GM23338 (cell line): ENCODE data around the gene LSM11. TPM values are rescaled to one million over a fixed set of nuclear protein-coding genes. Genes with fewer than 3 reads are reported as not detected.

ENCODE experiments used
- ATAC-seq: fragments of 200-7000 bp; cut with Tn5 transposase; 3 replicates; pipeline ENCODE4 v1.9.1; 2020
- DNase-seq: peaks from one replicate; pipeline ENCODE4 v3.0.0-alpha.2; 2015; ENCODE audit warnings: low spot score
- H2AFZ ChIP-seq: fragments of 200-600 bp; sonication (generic); 2 replicates; pipeline ENCODE4 v1.8.0; 2016; ENCODE audit warnings: antibody characterized with exemption, mild to moderate bottlenecking, moderate library complexity
- H3F3A ChIP-seq: fragments of 200-600 bp; sonication (generic); replicated peaks from 2 replicates; pipeline ENCODE4 v1.8.0; 2017; ENCODE audit warnings: antibody characterized with exemption, mixed run types, low read depth
- H3K27ac ChIP-seq: fragments of 200-600 bp; sonication (generic); 2 replicates; pipeline ENCODE4 v1.6.1; 2016; ENCODE audit warnings: low read depth
- H3K27me3 ChIP-seq: fragments of 200-600 bp; sonication (generic); 2 replicates; pipeline ENCODE4 v1.8.0; 2016; ENCODE audit warnings: mild to moderate bottlenecking, mixed run types, moderate library complexity; ENCODE audit not compliant: insufficient read depth
- H3K36me3 ChIP-seq: fragments of 200-600 bp; sonication (generic); 2 replicates; pipeline ENCODE4 v1.8.0; 2016; ENCODE audit warnings: mild to moderate bottlenecking; ENCODE audit not compliant: insufficient read depth
- H3K4me1 ChIP-seq: fragments of 200-600 bp; sonication (generic); 2 replicates; pipeline ENCODE4 v1.8.0; 2016; ENCODE audit warnings: mild to moderate bottlenecking, moderate library complexity; ENCODE audit not compliant: insufficient read depth
- H3K4me2 ChIP-seq: fragments of 200-600 bp; sonication (generic); 2 replicates; pipeline ENCODE4 v1.7.1; 2017; ENCODE audit warnings: mixed run types
- H3K4me3 ChIP-seq: fragments of 200-600 bp; sonication (generic); 2 replicates; pipeline ENCODE4 v1.6.1; 2016; ENCODE audit warnings: mixed run types
- H3K79me2 ChIP-seq: fragments of 200-600 bp; sonication (generic); replicated peaks from 2 replicates; pipeline ENCODE4 v1.8.0; 2017; ENCODE audit warnings: mild to moderate bottlenecking; ENCODE audit not compliant: insufficient read depth
- H3K9me2 ChIP-seq: fragments of 200-600 bp; sonication (generic); 2 replicates; pipeline ENCODE4 v1.8.0; 2017; ENCODE audit not compliant: insufficient read depth
- H4K20me1 ChIP-seq: fragments of 200-600 bp; sonication (generic); replicated peaks from 2 replicates; pipeline ENCODE4 v1.8.0; 2017; ENCODE audit warnings: mild to moderate bottlenecking; ENCODE audit not compliant: insufficient read depth
- H3K27ac Mint-ChIP-seq: 2 replicates; pipeline ENCODE4 v1.8.0; 2020; ENCODE audit warnings: inconsistent platforms, mild to moderate bottlenecking, moderate library complexity, mixed read lengths
- H3K27me3 Mint-ChIP-seq: 3 replicates; pipeline ENCODE4 v1.8.0; 2022; ENCODE audit warnings: low read depth, mild to moderate bottlenecking, moderate library complexity, mixed read lengths, inconsistent platforms; ENCODE audit not compliant: insufficient read depth, poor library complexity
- H3K36me3 Mint-ChIP-seq: 3 replicates; pipeline ENCODE4 v1.8.0; 2021; ENCODE audit warnings: low read depth, mild to moderate bottlenecking, inconsistent platforms, moderate library complexity, mixed read lengths
- H3K4me1 Mint-ChIP-seq: 3 replicates; pipeline ENCODE4 v1.8.0; 2020; ENCODE audit warnings: mild to moderate bottlenecking, inconsistent platforms, mixed read lengths
- H3K4me3 Mint-ChIP-seq: 3 replicates; pipeline ENCODE4 v1.8.0; 2021; ENCODE audit warnings: moderate library complexity, mild to moderate bottlenecking, inconsistent platforms, mixed read lengths
- H3K9me3 Mint-ChIP-seq: 3 replicates; pipeline ENCODE4 v1.8.0; 2020; ENCODE audit warnings: moderate library complexity, mild to moderate bottlenecking, inconsistent platforms, mixed read lengths
- CREB1 ChIP-seq: fragments of 250-450 bp; sonication (Bioruptor Pico); IDR thresholded peaks from 2 replicates; pipeline ENCODE4 v1.5.0; 2020; ENCODE audit warnings: low read depth, mild to moderate bottlenecking, moderate library complexity
- JUNB ChIP-seq: IDR thresholded peaks from one replicate; pipeline ENCODE4 v1.6.1; 2016; ENCODE audit warnings: antibody characterized with exemption; ENCODE audit not compliant: unreplicated experiment
- NANOG ChIP-seq: IDR thresholded peaks from 2 replicates; pipeline ENCODE4 v1.6.1; 2016; ENCODE audit warnings: antibody characterized with exemption, borderline replicate concordance
- POLR2AphosphoS5 ChIP-seq: IDR thresholded peaks from 2 replicates; pipeline ENCODE4 v1.6.1; 2016; ENCODE audit warnings: antibody characterized with exemption, low read depth
- STAT1 ChIP-seq: IDR thresholded peaks from one replicate; pipeline ENCODE4 v1.6.1; 2016; ENCODE audit warnings: antibody characterized with exemption; ENCODE audit not compliant: unreplicated experiment
- ZNF114 ChIP-seq: fragments of 250-450 bp; sonication (Bioruptor Pico); IDR thresholded peaks from 2 replicates; pipeline ENCODE4 v1.5.0; 2020; ENCODE audit warnings: mild to moderate bottlenecking, moderate library complexity
- ZNF331 ChIP-seq: fragments of 250-450 bp; sonication (Bioruptor Pico); IDR thresholded peaks from 2 replicates; pipeline ENCODE4 v1.5.0; 2020; ENCODE audit warnings: low read depth, mild to moderate bottlenecking, moderate library complexity
- polyA plus RNA-seq: library from polyadenylated mRNA; unstranded; fragments of >200 nt; fragmentation: Nextera tagmentation; extraction: Ambion mirVana; gene quantifications from 2 replicates; pipeline ENCODE4 v1.2.1, GENCODE V29; 2016
- total RNA-seq: library from RNA; depleted of rRNA; stranded (reverse); fragments of >200 nt; shearing (Covaris generic); gene quantifications from 2 replicates; pipeline ENCODE4 v1.2.3, GENCODE V29; 2014
- TF ChIP-seq, protein P1 (sequence below): IDR thresholded peaks from 2 replicates; pipeline ENCODE4 v1.6.1; 2016; ENCODE audit warnings: antibody characterized with exemption
- TF ChIP-seq, protein P2 (sequence below): fragments of 250-450 bp; sonication (Bioruptor Pico); IDR thresholded peaks from 2 replicates; pipeline ENCODE4 v1.5.0; 2020; ENCODE audit warnings: mild to moderate bottlenecking, moderate library complexity
- TF ChIP-seq, protein P3 (sequence below): IDR thresholded peaks from one replicate; pipeline ENCODE4 v1.6.1; 2018; ENCODE audit warnings: antibody characterized with exemption; ENCODE audit not compliant: unreplicated experiment

Gene LSM11
- total and polyA plus RNA-seq, 2 experiments from 2014 or later = 1.2 to 3.8 TPM

DNA sequence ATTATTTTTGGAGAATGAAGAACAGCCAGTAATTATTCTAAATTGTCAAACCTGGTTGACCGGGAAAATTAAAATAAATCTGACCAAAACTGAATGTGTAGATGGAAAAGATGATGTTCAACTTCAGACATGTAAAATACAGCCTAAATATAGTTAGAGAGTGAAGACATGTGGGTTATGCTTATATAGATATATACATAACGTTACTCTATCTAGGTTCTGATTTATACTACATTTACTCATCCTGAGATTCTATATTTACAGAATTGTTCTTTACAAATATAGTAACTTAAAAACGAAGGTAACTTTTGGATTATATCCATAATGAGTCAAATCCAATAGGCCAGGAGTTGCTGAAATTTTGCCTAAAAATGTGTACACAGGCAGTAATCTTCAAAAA, 33.1 kb upstream of the LSM11 start:
- no peaks in the 10 kb centered on the region for H3K9me3 Mint-ChIP-seq
- no peak for ATAC-seq
- H4K20me1 ChIP-seq = no peaks in the 10 kb centered on the region
- peaks cover 5% of the 10 kb centered on the region for H3K27me3 Mint-ChIP-seq
- H3K36me3 ChIP-seq = no peaks in the 10 kb centered on the region
- no peaks in the 10 kb centered on the region for H3K36me3 Mint-ChIP-seq
- H3K4me1 ChIP-seq = no peaks in the 10 kb centered on the region
- H3K9me2 ChIP-seq = no peaks in the 10 kb centered on the region
- no peaks in the 10 kb centered on the region for H3K4me1 Mint-ChIP-seq
- H3K27ac Mint-ChIP-seq = no peak overlapping the region
- H3K27ac ChIP-seq = no peak overlapping the region
- no peaks in the 10 kb centered on the region for H3K27me3 ChIP-seq
- H3K4me3 Mint-ChIP-seq = no peak overlapping the region
- TF ChIP-seq JUNB = no peak
- TF ChIP-seq, protein P1, sequence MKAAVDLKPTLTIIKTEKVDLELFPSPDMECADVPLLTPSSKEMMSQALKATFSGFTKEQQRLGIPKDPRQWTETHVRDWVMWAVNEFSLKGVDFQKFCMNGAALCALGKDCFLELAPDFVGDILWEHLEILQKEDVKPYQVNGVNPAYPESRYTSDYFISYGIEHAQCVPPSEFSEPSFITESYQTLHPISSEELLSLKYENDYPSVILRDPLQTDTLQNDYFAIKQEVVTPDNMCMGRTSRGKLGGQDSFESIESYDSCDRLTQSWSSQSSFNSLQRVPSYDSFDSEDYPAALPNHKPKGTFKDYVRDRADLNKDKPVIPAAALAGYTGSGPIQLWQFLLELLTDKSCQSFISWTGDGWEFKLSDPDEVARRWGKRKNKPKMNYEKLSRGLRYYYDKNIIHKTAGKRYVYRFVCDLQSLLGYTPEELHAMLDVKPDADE = no peak
- TF ChIP-seq ZNF331 (CRISPR knock-in tag) = no peak
- no peak for TF ChIP-seq STAT1
- no peak for TF ChIP-seq CREB1 (CRISPR knock-in tag)
- H3F3A ChIP-seq = no peaks in the 10 kb centered on the region
- H3K79me2 ChIP-seq = no peaks in the 10 kb centered on the region
- no peak overlapping the region for H2AFZ ChIP-seq
- H3K4me2 ChIP-seq = no peak overlapping the region
- H3K4me3 ChIP-seq = no peak overlapping the region
- DNase-seq = no peak

DNA sequence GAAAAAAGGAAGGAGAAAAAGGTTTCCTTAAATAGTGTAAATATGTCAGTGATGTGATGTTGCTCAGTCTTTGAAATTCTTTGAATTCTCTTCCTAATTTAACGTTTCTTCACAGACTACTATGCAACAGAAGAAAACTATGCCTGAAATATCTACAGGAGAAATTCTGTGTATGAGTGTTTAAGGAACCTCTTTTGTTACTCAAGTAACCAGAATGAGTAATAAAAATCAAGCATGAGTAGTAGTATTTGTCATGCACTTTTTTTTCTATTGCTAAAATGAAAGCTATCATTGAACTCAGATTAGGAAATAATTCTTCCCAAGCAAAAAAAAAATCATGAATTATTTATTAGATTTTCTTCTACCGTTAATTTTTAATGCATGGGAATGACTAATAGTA, 32.6 kb upstream of the LSM11 start:
- no peak overlapping the region for H3K27ac Mint-ChIP-seq
- ATAC-seq = no peak
- no peaks in the 10 kb centered on the region for H3F3A ChIP-seq
- peaks cover 6% of the 10 kb centered on the region for H3K27me3 Mint-ChIP-seq
- no peak overlapping the region for H3K4me2 ChIP-seq
- no peak overlapping the region for H2AFZ ChIP-seq
- no peaks in the 10 kb centered on the region for H3K36me3 ChIP-seq
- H3K27ac ChIP-seq = no peak overlapping the region
- no peaks in the 10 kb centered on the region for H3K27me3 ChIP-seq
- no peaks in the 10 kb centered on the region for H3K36me3 Mint-ChIP-seq
- H3K4me3 Mint-ChIP-seq = no peak overlapping the region
- no peaks in the 10 kb centered on the region for H3K9me3 Mint-ChIP-seq
- H4K20me1 ChIP-seq = no peaks in the 10 kb centered on the region
- H3K4me1 Mint-ChIP-seq = no peaks in the 10 kb centered on the region
- no peak for TF ChIP-seq JUNB
- no peak for TF ChIP-seq CREB1 (CRISPR knock-in tag)
- no peak for TF ChIP-seq ZNF114
- TF ChIP-seq NANOG = no peak
- TF ChIP-seq, protein P2, sequence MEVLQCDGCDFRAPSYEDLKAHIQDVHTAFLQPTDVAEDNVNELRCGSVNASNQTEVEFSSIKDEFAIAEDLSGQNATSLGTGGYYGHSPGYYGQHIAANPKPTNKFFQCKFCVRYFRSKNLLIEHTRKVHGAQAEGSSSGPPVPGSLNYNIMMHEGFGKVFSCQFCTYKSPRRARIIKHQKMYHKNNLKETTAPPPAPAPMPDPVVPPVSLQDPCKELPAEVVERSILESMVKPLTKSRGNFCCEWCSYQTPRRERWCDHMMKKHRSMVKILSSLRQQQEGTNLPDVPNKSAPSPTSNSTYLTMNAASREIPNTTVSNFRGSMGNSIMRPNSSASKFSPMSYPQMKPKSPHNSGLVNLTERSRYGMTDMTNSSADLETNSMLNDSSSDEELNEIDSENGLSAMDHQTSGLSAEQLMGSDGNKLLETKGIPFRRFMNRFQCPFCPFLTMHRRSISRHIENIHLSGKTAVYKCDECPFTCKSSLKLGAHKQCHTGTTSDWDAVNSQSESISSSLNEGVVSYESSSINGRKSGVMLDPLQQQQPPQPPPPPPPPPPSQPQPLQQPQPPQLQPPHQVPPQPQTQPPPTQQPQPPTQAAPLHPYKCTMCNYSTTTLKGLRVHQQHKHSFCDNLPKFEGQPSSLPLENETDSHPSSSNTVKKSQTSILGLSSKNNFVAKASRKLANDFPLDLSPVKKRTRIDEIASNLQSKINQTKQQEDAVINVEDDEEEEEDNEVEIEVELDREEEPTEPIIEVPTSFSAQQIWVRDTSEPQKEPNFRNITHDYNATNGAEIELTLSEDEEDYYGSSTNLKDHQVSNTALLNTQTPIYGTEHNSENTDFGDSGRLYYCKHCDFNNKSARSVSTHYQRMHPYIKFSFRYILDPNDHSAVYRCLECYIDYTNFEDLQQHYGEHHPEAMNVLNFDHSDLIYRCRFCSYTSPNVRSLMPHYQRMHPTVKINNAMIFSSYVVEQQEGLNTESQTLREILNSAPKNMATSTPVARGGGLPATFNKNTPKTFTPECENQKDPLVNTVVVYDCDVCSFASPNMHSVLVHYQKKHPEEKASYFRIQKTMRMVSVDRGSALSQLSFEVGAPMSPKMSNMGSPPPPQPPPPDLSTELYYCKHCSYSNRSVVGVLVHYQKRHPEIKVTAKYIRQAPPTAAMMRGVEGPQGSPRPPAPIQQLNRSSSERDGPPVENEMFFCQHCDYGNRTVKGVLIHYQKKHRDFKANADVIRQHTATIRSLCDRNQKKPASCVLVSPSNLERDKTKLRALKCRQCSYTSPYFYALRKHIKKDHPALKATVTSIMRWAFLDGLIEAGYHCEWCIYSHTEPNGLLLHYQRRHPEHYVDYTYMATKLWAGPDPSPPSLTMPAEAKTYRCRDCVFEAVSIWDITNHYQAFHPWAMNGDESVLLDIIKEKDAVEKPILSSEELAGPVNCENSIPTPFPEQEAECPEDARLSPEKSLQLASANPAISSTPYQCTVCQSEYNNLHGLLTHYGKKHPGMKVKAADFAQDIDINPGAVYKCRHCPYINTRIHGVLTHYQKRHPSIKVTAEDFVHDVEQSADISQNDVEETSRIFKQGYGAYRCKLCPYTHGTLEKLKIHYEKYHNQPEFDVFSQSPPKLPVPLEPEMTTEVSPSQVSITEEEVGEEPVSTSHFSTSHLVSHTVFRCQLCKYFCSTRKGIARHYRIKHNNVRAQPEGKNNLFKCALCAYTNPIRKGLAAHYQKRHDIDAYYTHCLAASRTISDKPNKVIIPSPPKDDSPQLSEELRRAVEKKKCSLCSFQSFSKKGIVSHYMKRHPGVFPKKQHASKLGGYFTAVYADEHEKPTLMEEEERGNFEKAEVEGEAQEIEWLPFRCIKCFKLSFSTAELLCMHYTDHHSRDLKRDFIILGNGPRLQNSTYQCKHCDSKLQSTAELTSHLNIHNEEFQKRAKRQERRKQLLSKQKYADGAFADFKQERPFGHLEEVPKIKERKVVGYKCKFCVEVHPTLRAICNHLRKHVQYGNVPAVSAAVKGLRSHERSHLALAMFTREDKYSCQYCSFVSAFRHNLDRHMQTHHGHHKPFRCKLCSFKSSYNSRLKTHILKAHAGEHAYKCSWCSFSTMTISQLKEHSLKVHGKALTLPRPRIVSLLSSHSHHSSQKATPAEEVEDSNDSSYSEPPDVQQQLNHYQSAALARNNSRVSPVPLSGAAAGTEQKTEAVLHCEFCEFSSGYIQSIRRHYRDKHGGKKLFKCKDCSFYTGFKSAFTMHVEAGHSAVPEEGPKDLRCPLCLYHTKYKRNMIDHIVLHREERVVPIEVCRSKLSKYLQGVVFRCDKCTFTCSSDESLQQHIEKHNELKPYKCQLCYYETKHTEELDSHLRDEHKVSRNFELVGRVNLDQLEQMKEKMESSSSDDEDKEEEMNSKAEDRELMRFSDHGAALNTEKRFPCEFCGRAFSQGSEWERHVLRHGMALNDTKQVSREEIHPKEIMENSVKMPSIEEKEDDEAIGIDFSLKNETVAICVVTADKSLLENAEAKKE (CRISPR knock-in tag) = no peak
- TF ChIP-seq, protein P3, sequence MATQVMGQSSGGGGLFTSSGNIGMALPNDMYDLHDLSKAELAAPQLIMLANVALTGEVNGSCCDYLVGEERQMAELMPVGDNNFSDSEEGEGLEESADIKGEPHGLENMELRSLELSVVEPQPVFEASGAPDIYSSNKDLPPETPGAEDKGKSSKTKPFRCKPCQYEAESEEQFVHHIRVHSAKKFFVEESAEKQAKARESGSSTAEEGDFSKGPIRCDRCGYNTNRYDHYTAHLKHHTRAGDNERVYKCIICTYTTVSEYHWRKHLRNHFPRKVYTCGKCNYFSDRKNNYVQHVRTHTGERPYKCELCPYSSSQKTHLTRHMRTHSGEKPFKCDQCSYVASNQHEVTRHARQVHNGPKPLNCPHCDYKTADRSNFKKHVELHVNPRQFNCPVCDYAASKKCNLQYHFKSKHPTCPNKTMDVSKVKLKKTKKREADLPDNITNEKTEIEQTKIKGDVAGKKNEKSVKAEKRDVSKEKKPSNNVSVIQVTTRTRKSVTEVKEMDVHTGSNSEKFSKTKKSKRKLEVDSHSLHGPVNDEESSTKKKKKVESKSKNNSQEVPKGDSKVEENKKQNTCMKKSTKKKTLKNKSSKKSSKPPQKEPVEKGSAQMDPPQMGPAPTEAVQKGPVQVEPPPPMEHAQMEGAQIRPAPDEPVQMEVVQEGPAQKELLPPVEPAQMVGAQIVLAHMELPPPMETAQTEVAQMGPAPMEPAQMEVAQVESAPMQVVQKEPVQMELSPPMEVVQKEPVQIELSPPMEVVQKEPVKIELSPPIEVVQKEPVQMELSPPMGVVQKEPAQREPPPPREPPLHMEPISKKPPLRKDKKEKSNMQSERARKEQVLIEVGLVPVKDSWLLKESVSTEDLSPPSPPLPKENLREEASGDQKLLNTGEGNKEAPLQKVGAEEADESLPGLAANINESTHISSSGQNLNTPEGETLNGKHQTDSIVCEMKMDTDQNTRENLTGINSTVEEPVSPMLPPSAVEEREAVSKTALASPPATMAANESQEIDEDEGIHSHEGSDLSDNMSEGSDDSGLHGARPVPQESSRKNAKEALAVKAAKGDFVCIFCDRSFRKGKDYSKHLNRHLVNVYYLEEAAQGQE = no peak
- no peak for TF ChIP-seq POLR2AphosphoS5
- TF ChIP-seq, protein P1 = no peak
- no peaks in the 10 kb centered on the region for H3K79me2 ChIP-seq
- no peaks in the 10 kb centered on the region for H3K4me1 ChIP-seq
- H3K9me2 ChIP-seq = no peaks in the 10 kb centered on the region
- no peak overlapping the region for H3K4me3 ChIP-seq
- no peak for DNase-seq
